K562 (cell line): ENCODE measurements around the gene DPH6. TPM values are rescaled to one million over a fixed set of nuclear protein-coding genes. Genes with fewer than 3 reads are reported as not detected.

Source experiments
- ATAC-seq: fragments of 200-7000 bp; cut with Tn5 transposase; 3 replicates; pipeline ENCODE4 v1.9.1; 2020; ENCODE audit warnings: moderate library complexity
- BruUV-seq: library from RNA; stranded (reverse); fragments of 400-500 nt; replicated peaks from 2 replicates; lab custom pipeline; 2021; lab: Mats Ljungman, UMichigan
- CTCF ChIA-PET: fragments of 300-600 bp; formaldehyde crosslinking; extraction: SDS; loops from one replicate; lab custom pipeline; 2021; ENCODE audit warnings: low intra/inter-chr PET ratio; lab: Yijun Ruan, JAX
- POLR2A ChIA-PET: fragments of 300-600, 350-650 bp; sonication (Branson Sonifier 250); formaldehyde crosslinking; extraction: SDS; loops from one replicate; lab custom pipeline; 2021; ENCODE audit warnings: antibody characterized with exemption, inconsistent platforms; lab: Yijun Ruan, JAX
- DNase-seq, 4 experiments: peaks; one replicate each; pipeline versions ENCODE4 v3.0.0 to v3.0.0-alpha.2; 2011 to 2018; ENCODE audit warnings: low spot score in 3 of 4, mixed read lengths in 3 of 4; ENCODE audit errors: extremely low read depth in 1 of 4
- FAIRE-seq: peaks from 2 replicates; lab custom pipeline; 2011; peaks lifted over from hg19 to GRCh38; lab: Jason Lieb, UNC
- H2AFZ ChIP-seq: 2 replicates; pipeline ENCODE4 v1.6.0; 2011; ENCODE audit warnings: low read depth, low read length, control low read depth, inconsistent platforms
- H3K27ac ChIP-seq: fragments of 200-600 bp; 3 replicates; pipeline ENCODE4 v1.8.0; 2011; ENCODE audit warnings: low read depth, mild to moderate bottlenecking, control low read depth, inconsistent platforms, low read length, moderate library complexity, mixed read lengths; ENCODE audit errors: extremely low read depth
- H3K27me3 ChIP-seq, 2 experiments: fragments of 300-600 bp in 1 of 2; 2 replicates in 1 of 2; 3 replicates in 1 of 2; pipeline versions ENCODE4 v1.6.0 to v1.8.0; 2011; ENCODE audit warnings: inconsistent platforms in 2 of 2, low read length in 2 of 2, mild to moderate bottlenecking in 1 of 2, mixed read lengths in 1 of 2, moderate library complexity in 1 of 2; ENCODE audit not compliant: control insufficient read depth in 2 of 2, insufficient read depth in 2 of 2
- H3K36me3 ChIP-seq: fragments of 300-600 bp; 3 replicates; pipeline ENCODE4 v1.8.0; 2011; ENCODE audit warnings: mild to moderate bottlenecking, low read length, inconsistent platforms; ENCODE audit not compliant: control insufficient read depth, insufficient read depth
- H3K4me1 ChIP-seq, 2 experiments: fragments of 200-600 bp in 1 of 2; replicated peaks in 1 of 2; 2 replicates in 1 of 2; 3 replicates in 1 of 2; pipeline versions ENCODE4 v1.5.1 to v1.8.0; 2011; ENCODE audit warnings: inconsistent platforms in 2 of 2, low read length in 2 of 2, mild to moderate bottlenecking in 1 of 2, mixed read lengths in 1 of 2, moderate library complexity in 1 of 2; ENCODE audit not compliant: control insufficient read depth in 2 of 2, insufficient read depth in 2 of 2
- H3K4me2 ChIP-seq: 2 replicates; pipeline ENCODE4 v1.6.1; 2011; ENCODE audit warnings: low read length, control low read depth, inconsistent platforms, mixed read lengths; ENCODE audit not compliant: insufficient read depth
- H3K4me3 ChIP-seq: fragments of 200-600 bp; sonication (generic), shearing (Covaris generic); 2 replicates; pipeline ENCODE4 v1.5.1; 2016; ENCODE audit warnings: control low read depth, inconsistent platforms
- H3K79me2 ChIP-seq: fragments of 200-600 bp; 3 replicates; pipeline ENCODE4 v1.8.0; 2011; ENCODE audit warnings: low read length, inconsistent platforms; ENCODE audit not compliant: control insufficient read depth, insufficient read depth
- H3K9ac ChIP-seq, 2 experiments: 2 replicates each; pipeline versions ENCODE4 v1.6.0 to v1.6.1; 2011; ENCODE audit warnings: low read depth in 2 of 2, low read length in 2 of 2, control low read depth in 1 of 2, inconsistent platforms in 1 of 2, mild to moderate bottlenecking in 1 of 2, mixed read lengths in 1 of 2; ENCODE audit not compliant: insufficient read depth in 1 of 2
- H3K9me1 ChIP-seq: one replicate; pipeline ENCODE4 v1.6.0; 2011; ENCODE audit warnings: inconsistent platforms, mild to moderate bottlenecking, low read length, moderate library complexity; ENCODE audit not compliant: control insufficient read depth, insufficient read depth
- H3K9me3 ChIP-seq: replicated peaks from 2 replicates; pipeline ENCODE4 v1.5.1; 2011; ENCODE audit warnings: low read depth, low read length, inconsistent platforms; ENCODE audit not compliant: control insufficient read depth, insufficient read depth
- H4K20me1 ChIP-seq: replicated peaks from 2 replicates; pipeline ENCODE4 v1.6.1; 2011; ENCODE audit warnings: low read length, inconsistent platforms, mixed read lengths; ENCODE audit not compliant: control insufficient read depth, insufficient read depth
- NCOA2 ChIP-seq, 2 experiments: fragments of 450-650 bp; IDR thresholded peaks; 2 replicates each; pipeline ENCODE4 v1.6.1; 2018; ENCODE audit warnings: mild to moderate bottlenecking in 2 of 2, moderate library complexity in 1 of 2; ENCODE audit not compliant: partially characterized antibody in 2 of 2
- NR3C1 ChIP-seq: sonication (generic); formaldehyde crosslinking; IDR thresholded peaks from 2 replicates; pipeline ENCODE4 v1.8.1; 2022; ENCODE audit warnings: missing genetic modification reagents
- NUFIP1 ChIP-seq: fragments of 450-650 bp; IDR thresholded peaks from 2 replicates; pipeline ENCODE4 v1.6.1; 2018; ENCODE audit not compliant: partially characterized antibody
- PREB ChIP-seq: sonication (generic); formaldehyde crosslinking; IDR thresholded peaks from 2 replicates; pipeline ENCODE4 v1.8.1; 2023; ENCODE audit warnings: mild to moderate bottlenecking, missing genetic modification reagents
- STAT5A ChIP-seq: IDR thresholded peaks from 2 replicates; pipeline ENCODE4 v1.6.1; 2012; ENCODE audit warnings: low read length, inconsistent platforms, borderline replicate concordance
- TBP ChIP-seq: optimal IDR thresholded peaks from 2 replicates; pipeline ENCODE3; 2011; ENCODE audit warnings: low read depth, low read length, improper control_type of control experiment
- ZNF263 ChIP-seq: sonication (generic); formaldehyde crosslinking; IDR thresholded peaks from 2 replicates; pipeline ENCODE4 v1.8.0; 2022; ENCODE audit warnings: mild to moderate bottlenecking, missing genetic modification reagents, borderline replicate concordance
- WGBS: fragments of 100-300 bp; shearing (Covaris generic); methylation state at CpG from one replicate; pipeline ENCODE4 v1.1.6; 2016; ENCODE audit warnings: low coverage, mixed read lengths; ENCODE audit not compliant: insufficient coverage; ENCODE audit errors: missing lambda C conversion rate; 5-methylcytosine and 5-hydroxymethylcytosine counted together
- in situ Hi-C: fragments of 300-500 bp; cut with MboI; formaldehyde crosslinking; loops from 4 replicates; pipeline ENCODE4 v1.15.0; 2018; ENCODE audit warnings: inconsistent platforms, mixed read lengths
- intact Hi-C: fragments of 100-400 bp; cut with micrococcal nuclease; formaldehyde crosslinking; loops from 2 replicates; pipeline ENCODE4 v1.14.2; 2022
- polyA plus RNA-seq, 8 experiments: library from polyadenylated mRNA; depleted of rRNA in 4 of 8; stranded (reverse) in 5 of 8; unstranded in 3 of 8; fragments of >200 nt; fragmentation: Nextera tagmentation in 2 of 8; fragmentation: Illumina TruSeq in 1 of 8; extraction: Ambion mirVana in 2 of 8; extraction: Trizol in 1 of 8; gene quantifications; 2 replicates each; pipeline versions ENCODE4 v1.2.1 to v1.2.3, GENCODE V29; 2011 to 2014; ENCODE audit warnings: inconsistent platforms in 1 of 8, missing spikeins in 1 of 8
- total RNA-seq, 7 experiments: library from RNA; depleted of rRNA in 6 of 7; stranded (reverse); fragments of >200 nt in 6 of 7; fragmentation: Illumina TruSeq in 2 of 7; extraction: Trizol in 2 of 7; gene quantifications; 2 replicates each; pipeline versions ENCODE4 v1.2.1 to v1.2.3, GENCODE V29; 2011 to 2021; ENCODE audit warnings: low replicate concordance in 1 of 7

DPH6 gene
- total and polyA plus RNA-seq, 9 of the 15 experiments (the other 6 are each of a cell fraction or from before 2014, with no cell fraction given): 10.1 to 69.1 (median 18.8) TPM

GRCh38 chr15:35505141-35505540 lies 40.8 kb downstream of the DPH6 start:
- no peak for FAIRE-seq
- in situ Hi-C loops (no loop called here), intact Hi-C loops (loop anchor here (10.0 kb wide), 1 partner anchor 50 kb away; no protein-coding TSS in a partner anchor)
- Histone ChIP-seq H3K79me2 (no peaks in the 10 kb centered on the region), H3K36me3 (no peaks in the 10 kb centered on the region), H3K4me3 (no peak overlapping the region), H3K9me1 (no peaks in the 10 kb centered on the region), H2AFZ (no peak overlapping the region), H3K9ac (no peak overlapping the region), H3K27me3 (no peaks in the 10 kb centered on the region), H3K4me2 (no peak overlapping the region), H3K9me3 (no peaks in the 10 kb centered on the region), H3K4me1 (no peaks in the 10 kb centered on the region), H4K20me1 (no peaks in the 10 kb centered on the region), H3K27ac (no peak overlapping the region)
- CTCF ChIA-PET: no interaction called here
- no peak for DNase-seq
- ATAC-seq: no peak
- TF ChIP-seq NUFIP1 (no peak), STAT5A (no peak), NR3C1 (CRISPR knock-in tag) (no peak), TBP (no peak), NCOA2 (IDR thresholded peaks at IDR 0.05; ENCODE audit: partially characterized antibody in 2 of 2) (no peak), ZNF263 (CRISPR knock-in tag) (no peak)
- no TSS peak for BruUV-seq
- POLR2A ChIA-PET: no interaction called here
- WGBS: 76% methylated on average over 1 of the region's 1 CpG

GRCh38 chr15:35499723-35500122 lies 46.2 kb downstream of the DPH6 start:
- BruUV-seq: no TSS peak
- H3K4me3 ChIP-seq: no peak overlapping the region
- ChIA-PET POLR2A (interaction anchor here (0.7 kb wide), 1 partner anchor 1210 kb away, joined by 3 read pairs; no protein-coding TSS in a partner anchor), CTCF (no interaction called here)
- no peak for ATAC-seq
- no peaks in the 10 kb centered on the region for H4K20me1 ChIP-seq
- H3K9ac ChIP-seq: no peak overlapping the region
- intact Hi-C loops: loop anchor here (10.0 kb wide), 1 partner anchor 45 kb away; no protein-coding TSS in a partner anchor
- in situ Hi-C loops: no loop called here
- no peaks in the 10 kb centered on the region for H3K4me1 ChIP-seq
- no peak for TF ChIP-seq PREB (CRISPR knock-in tag)
- H2AFZ ChIP-seq: no peak overlapping the region
- H3K27ac ChIP-seq: no peak overlapping the region
- no peaks in the 10 kb centered on the region for H3K79me2 ChIP-seq
- DNase-seq: no peak
- H3K36me3 ChIP-seq: no peaks in the 10 kb centered on the region
- no peaks in the 10 kb centered on the region for H3K27me3 ChIP-seq
- 76% methylated on average over 4 of the region's 4 CpGs for WGBS
- no peak for FAIRE-seq
- no peaks in the 10 kb centered on the region for H3K9me3 ChIP-seq
- H3K4me2 ChIP-seq: no peak overlapping the region
- no peaks in the 10 kb centered on the region for H3K9me1 ChIP-seq
